ENCODE measurements around the gene TULP4.
"Not testable (repeated sequence)": the region's sequence is repeated elsewhere in the genome, so short reads cannot be mapped to it uniquely, and the experiment has no call there.

The TULP4 gene

GRCh38 chr6:158464483-158464882 is 152.2 kb downstream of the TULP4 start:
- DNase-seq (ENCODE audit: low read depth in 1 of 2, low spot score in 1 of 2), result no peak

- DNase-seq (ENCODE audit: low read depth in 1 of 2, low spot score in 1 of 2), result no peak
Observed at GRCh38 chr6:158465257-158465656, 153.0 kb downstream of the TULP4 start.

GRCh38 chr6:158465747-158466146 is 153.5 kb downstream of the TULP4 start:
- DNase-seq (ENCODE audit: low read depth in 1 of 2, low spot score in 1 of 2), result no peak

- no peak for DNase-seq (ENCODE audit: low read depth in 1 of 2, low spot score in 1 of 2)
Observed at GRCh38 chr6:158467923-158468322, 155.7 kb downstream of the TULP4 start.

- no peak for DNase-seq (ENCODE audit: low read depth in 1 of 2, low spot score in 1 of 2)
Observed at GRCh38 chr6:158468666-158469065, 156.4 kb downstream of the TULP4 start.

- not testable (repeated sequence) for DNase-seq (ENCODE audit: low read depth in 1 of 2, low spot score in 1 of 2)
Observed at GRCh38 chr6:158470023-158470422, 157.8 kb downstream of the TULP4 start.

GRCh38 chr6:158471339-158471738 is 159.1 kb downstream of the TULP4 start:
- DNase-seq (ENCODE audit: low read depth in 1 of 2, low spot score in 1 of 2), result no peak

- DNase-seq (ENCODE audit: low read depth in 1 of 2, low spot score in 1 of 2), result no peak
Observed at GRCh38 chr6:158472447-158472846, 160.2 kb downstream of the TULP4 start.

- no peak for DNase-seq (ENCODE audit: low read depth in 1 of 2, low spot score in 1 of 2)
Observed at GRCh38 chr6:158474961-158475343, 162.7 kb downstream of the TULP4 start.

- no peak for DNase-seq (ENCODE audit: low read depth in 1 of 2, low spot score in 1 of 2)
Observed at GRCh38 chr6:158475344-158476302, 163.4 kb downstream of the TULP4 start.

- DNase-seq (ENCODE audit: low read depth in 1 of 2, low spot score in 1 of 2), result no peak
Observed at GRCh38 chr6:158476389-158476788, 164.1 kb downstream of the TULP4 start.

GRCh38 chr6:158477722-158478121 is 165.5 kb downstream of the TULP4 start:
- DNase-seq (ENCODE audit: low read depth in 1 of 2, low spot score in 1 of 2), result not testable (repeated sequence)

GRCh38 chr6:158480989-158481388 is 168.7 kb downstream of the TULP4 start:
- DNase-seq (ENCODE audit: low read depth in 1 of 2, low spot score in 1 of 2), result no peak

- no peak for DNase-seq (ENCODE audit: low read depth in 1 of 2, low spot score in 1 of 2)
Observed at GRCh38 chr6:158481690-158482473, 169.6 kb downstream of the TULP4 start.

GRCh38 chr6:158485431-158485830 is 173.2 kb downstream of the TULP4 start:
- DNase-seq (ENCODE audit: low read depth in 1 of 2, low spot score in 1 of 2), result no peak

GRCh38 chr6:158487495-158487894 is 175.2 kb downstream of the TULP4 start:
- DNase-seq (ENCODE audit: low read depth in 1 of 2, low spot score in 1 of 2), result no peak

GRCh38 chr6:158488065-158488464 is 175.8 kb downstream of the TULP4 start:
- no peak for DNase-seq (ENCODE audit: low read depth in 1 of 2, low spot score in 1 of 2)

GRCh38 chr6:158489441-158489840 is 177.2 kb downstream of the TULP4 start:
- DNase-seq (ENCODE audit: low read depth in 1 of 2, low spot score in 1 of 2), result no peak

- DNase-seq (ENCODE audit: low read depth in 1 of 2, low spot score in 1 of 2), result no peak
Observed at GRCh38 chr6:158492881-158493280, 180.6 kb downstream of the TULP4 start.

GRCh38 chr6:158496700-158497099 is 184.4 kb downstream of the TULP4 start:
- DNase-seq (ENCODE audit: low read depth in 1 of 2, low spot score in 1 of 2), result no peak

GRCh38 chr6:158497620-158498019 is 185.4 kb downstream of the TULP4 start:
- DNase-seq (ENCODE audit: low read depth in 1 of 2, low spot score in 1 of 2), result no peak

- no peak for DNase-seq (ENCODE audit: low read depth in 1 of 2, low spot score in 1 of 2)
Observed at GRCh38 chr6:158498362-158498761, 186.1 kb downstream of the TULP4 start.

All from stimulated activated CD4-positive, alpha-beta T cell treated with anti-CD3 and anti-CD28 coated beads, Interleukin-15, amount 100 ng/mL, for 1 hour (primary cell).